ENCODE measurements around the gene RMI1.

RMI1 gene

GRCh38 chr9:83971485-83971884 is 9.1 kb upstream of the RMI1 start:
- FAIRE-seq, result no peak

DNA sequence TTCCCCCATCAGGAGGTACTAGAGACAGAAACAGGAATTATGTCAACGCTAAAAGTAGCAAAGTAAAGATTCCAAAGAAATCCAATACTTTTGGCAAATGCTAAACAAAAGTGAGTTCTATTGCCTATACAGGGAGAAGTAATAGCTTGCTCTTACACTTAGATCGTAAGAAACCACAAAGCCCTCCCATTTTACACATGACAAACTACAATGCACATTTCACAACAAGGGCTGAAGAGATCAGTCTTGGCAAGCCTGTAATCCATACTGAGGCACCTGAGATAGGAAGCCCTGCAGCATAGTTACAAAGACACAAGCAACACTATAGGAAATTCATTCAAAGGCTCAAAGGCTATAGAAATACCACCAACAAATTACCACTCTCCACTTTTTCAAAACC is 8.3 kb upstream of the RMI1 start:
- no peak for FAIRE-seq

DNA sequence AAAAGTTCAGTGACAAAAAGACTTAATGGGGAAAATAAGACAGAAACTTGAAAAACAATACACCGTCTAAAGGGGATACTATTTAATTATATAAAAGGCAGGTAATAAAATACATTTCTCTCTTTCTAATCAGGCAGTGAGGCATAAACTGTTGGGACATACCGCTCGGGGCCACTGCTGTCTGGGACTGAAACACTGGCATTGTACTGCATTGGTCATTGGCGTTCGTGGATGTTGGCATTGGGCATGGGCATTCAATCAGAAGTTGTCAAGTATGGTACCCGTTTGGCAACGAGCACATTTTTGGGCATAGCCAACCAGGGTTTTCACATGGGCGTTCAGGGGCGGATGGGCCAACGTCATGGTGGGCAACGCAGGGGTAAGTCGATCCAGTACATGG is 5.3 kb upstream of the RMI1 start:
- FAIRE-seq, result no peak

DNA sequence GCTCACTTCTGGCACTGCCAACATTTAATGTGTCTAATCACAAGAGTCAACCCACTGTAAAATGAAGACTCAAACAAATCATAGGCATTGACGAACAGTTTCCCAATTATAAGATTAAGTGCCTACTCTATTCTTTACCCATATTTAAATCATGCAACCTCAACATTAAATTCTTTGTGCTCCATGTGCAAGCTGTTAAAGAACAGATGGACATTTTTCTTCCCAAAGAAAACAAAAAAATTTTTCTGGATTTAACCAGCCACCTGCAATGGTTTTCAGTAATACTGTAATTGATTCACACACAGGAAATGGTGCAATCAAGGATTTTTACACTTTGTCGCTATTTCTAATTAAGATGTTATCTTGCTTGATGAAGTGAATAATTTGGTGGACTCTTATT is 4.2 kb upstream of the RMI1 start:
- FAIRE-seq, result no peak

GRCh38 chr9:83977196-83977595 is 3.4 kb upstream of the RMI1 start:
- FAIRE-seq, result no peak

DNA sequence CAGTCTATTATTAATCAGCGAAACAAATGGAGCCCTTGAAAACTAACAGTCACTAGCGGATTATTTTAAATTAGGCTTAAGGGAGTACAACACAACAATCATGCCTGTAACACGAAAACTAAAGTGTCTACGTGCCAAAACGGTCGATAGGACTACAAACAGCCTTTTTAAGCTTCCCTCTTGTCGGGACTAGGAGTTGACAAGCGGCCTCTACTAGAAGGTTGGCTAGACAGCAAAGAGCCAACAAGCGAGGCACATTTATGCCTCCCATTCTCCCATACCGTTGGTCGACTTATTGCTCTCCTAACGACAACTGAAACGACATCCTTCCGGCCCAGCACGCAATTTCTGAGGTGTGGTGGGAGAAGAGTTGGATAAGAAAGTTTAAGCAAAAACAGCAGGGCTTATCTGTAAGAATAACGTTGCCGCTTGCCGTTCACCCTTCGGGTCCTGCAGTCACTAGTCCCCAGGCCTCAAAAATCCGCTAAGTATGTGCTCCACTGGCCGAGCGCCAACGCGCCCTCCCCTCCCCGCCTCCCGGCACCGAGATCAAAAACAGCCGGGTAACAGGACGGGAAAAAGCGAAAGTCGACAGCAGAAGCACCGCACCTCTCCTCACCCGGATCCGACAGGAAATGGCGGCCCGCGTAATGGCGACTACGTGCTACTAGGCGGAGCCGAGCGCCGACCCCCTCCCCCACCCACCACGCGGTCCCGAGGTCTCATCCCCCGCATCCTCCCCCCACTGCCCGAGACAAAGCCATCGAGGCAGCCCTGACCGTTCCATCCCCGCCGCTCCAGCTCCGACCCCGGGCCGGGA is 1.4 kb upstream of the RMI1 start:
- FAIRE-seq, result no peak

- FAIRE-seq, result peak; percentile 59
Measured at GRCh38 chr9:83979812-83980394, 702 bp upstream of the RMI1 start, which contains the start of gene HNRNPK. TSS of gene HNRNPK (minus strand) at chr9:83980215. CDS start at chr9:83978252, 1,963 bp downstream.

- no peak for FAIRE-seq
Measured at GRCh38 chr9:83981126-83981871, 694 bp downstream of the RMI1 start.

- no peak for FAIRE-seq
Measured at GRCh38 chr9:83986195-83986594, 5.6 kb downstream of the RMI1 start.

DNA sequence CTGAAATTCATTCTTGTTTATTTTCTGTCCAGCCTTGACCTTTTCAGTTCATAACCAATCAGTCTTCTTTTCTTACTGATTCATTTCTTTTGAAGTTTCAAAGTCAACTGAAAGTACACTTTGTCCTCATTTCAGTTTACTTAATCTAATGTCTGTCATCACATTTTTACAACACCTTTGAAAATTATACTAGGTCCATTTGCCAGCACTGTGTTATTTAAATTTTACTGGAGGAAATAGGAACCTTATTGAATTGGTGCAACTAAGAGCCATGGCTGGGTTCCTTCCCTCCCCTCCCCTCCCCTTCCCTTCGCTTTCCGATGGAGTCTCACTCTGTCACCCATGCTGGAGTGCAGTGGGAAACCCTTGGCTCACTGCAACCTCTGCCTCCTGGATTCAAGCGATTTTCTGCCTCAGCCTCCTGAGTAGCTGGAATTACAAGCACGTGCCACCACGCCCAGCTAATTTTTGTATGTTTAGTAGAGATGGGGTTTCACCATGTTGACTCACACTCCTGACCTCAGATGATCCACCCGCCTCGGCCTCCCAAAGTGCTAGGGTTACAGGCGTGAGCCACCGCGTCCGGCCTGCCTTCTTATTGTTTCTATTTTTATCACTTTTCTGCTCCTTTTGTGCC is 6.3 kb downstream of the RMI1 start:
- FAIRE-seq, result no peak

DNA sequence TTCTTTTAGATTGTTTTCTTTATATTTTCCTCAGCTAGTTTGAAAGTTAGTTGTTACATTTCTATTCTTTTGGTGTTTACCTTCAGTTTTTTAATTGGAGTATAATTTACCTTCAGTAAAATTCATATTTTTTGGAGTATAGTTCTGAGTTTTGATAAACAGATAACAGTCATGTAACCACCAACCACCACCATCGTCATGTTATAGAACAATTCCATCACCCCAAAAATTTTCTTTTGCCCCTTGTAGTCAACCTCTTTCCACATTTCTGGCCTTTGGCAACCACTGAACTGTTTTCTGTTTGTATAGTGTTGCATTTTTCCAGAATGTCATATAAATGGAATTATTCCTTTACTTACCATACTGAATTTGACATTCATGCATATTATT is 6.8 kb downstream of the RMI1 start:
- no peak for FAIRE-seq

DNA sequence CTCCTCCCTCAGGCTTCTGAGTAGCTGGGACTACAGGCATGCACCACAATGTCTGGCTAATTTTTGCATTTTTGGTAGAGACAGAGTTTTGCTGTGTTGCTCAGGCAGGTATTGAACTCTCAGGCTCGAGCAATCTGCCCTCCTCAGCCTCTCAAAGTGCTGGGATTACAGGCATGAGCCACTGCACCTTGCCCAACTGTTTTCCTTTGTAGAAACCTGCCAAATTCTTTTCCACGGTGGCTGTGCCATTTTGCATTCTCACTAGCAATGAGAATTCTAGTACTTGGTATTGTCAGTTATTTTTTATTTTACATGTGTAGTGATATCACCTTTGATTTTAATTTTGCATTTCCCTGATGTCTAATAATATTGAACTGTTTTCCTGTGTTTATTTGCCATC is 7.8 kb downstream of the RMI1 start:
- no peak for FAIRE-seq

DNA sequence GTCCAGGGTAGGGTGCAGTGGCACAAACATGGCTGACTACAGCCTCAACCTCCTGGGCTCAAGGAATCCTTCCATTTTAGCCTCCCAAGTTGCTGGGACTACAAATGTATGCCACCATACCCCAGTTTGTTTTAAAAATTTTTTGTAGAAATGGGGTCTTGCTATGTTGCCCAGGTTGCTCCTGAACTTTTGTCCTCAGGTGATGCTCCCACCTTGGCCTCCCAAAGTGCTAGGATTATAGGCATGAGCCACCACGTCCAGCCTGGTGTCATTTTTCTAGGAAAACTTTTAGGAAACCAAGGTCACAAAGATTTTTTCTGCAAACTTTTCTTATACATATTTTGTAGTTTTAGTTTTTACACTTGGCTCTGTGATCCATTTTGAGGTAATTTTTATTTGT is 10.8 kb downstream of the RMI1 start:
- no peak for FAIRE-seq

DNA sequence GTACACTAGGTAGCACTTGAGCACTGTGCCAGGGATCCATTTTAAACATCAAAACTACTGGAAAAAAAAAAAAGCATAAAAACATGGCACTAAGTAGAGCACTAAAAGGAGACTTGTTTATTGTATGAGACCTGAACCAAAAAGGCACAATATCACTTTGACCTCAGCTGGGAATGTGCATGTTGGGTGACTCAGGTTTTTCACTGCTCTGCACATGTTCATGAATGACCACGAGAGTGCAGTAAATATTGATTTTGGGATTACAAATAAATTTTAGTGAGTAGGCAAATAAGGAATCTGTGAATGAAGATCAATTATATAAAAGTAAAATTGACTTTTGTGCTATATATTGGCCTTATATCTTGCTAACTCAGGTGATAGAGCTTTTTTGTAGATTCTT is 11.8 kb downstream of the RMI1 start:
- FAIRE-seq, result no peak

- no peak for FAIRE-seq
Measured at GRCh38 chr9:83992901-83993300, 12.3 kb downstream of the RMI1 start.

GRCh38 chr9:83996126-83996525 is 15.5 kb downstream of the RMI1 start:
- no peak for FAIRE-seq

GRCh38 chr9:83999141-83999918 is 18.7 kb downstream of the RMI1 start:
- FAIRE-seq, result no peak

DNA sequence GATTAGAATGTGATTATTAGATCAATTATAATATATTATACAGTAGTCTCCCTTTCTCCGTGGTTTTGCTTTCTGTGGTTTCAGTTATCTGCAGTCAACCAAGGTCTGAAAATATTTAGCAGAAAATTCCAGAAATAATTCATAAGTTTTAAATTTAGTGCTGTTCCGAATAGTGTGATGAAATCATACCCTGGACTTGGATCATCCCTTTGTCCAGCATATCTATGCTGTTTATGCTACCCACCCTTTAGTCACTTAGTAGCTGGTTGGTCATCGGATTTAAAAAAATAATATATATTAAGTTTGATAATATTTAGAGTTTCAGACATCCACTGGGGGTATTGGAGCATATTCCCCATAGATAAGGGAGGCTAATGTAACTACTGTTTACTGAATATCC is 19.6 kb downstream of the RMI1 start:
- FAIRE-seq, result no peak

GRCh38 chr9:84001621-84002020 is 21.0 kb downstream of the RMI1 start:
- FAIRE-seq, result no peak

DNA sequence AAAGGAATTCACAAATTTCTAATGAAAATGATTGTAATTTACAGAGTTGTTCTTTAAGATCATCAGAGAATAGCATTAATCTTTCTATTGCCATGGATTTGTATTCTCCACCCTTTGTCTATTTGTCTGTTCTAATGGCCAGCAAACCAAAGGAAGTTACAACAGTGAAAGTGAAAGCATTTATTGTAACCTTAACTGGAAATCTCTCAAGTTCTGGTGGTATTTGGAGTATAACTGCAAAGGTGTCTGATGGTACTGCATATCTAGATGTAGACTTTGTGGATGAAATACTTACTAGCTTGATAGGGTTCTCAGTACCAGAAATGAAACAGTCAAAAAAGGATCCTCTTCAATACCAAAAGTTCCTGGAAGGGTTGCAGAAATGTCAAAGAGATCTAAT is 21.7 kb downstream of the RMI1 start:
- FAIRE-seq, result no peak

GRCh38 chr9:84003246-84003645 is 22.6 kb downstream of the RMI1 start:
- no peak for FAIRE-seq

DNA sequence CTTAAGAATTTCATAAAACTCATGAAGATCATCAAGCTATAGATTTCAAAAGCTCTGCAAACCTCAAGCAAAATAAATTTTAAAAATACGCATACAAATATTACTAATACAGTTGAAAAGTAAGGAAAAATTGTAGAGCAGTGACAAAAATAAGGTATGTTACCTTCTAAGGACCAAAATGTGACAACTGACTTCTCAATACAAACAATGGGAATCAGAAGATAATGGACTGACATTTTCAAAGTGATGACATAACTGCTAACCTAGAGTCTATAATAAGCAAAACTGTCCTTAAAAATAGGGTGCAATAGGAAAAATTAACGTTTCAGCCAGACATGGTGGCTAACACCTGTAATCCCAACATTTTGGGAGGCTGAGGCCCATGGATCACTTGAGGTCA is 27.1 kb downstream of the RMI1 start:
- no peak for FAIRE-seq
